Caco-2 (cell line): ENCODE measurements around the gene SPATA24. TPM values are rescaled to one million over a fixed set of nuclear protein-coding genes. Genes with fewer than 3 reads are reported as not detected.
"Not testable (repeated sequence)": the region's sequence is repeated elsewhere in the genome, so short reads cannot be mapped to it uniquely, and the experiment has no call there.

Source experiments
- BruUV-seq: library from RNA; stranded (reverse); fragments of 400-500 nt; replicated peaks from 2 replicates; lab custom pipeline; 2021; lab: Mats Ljungman, UMichigan
- CTCF ChIA-PET: fragments of 300-600 bp; sonication (Branson Sonifier 250); formaldehyde crosslinking; loops from one replicate; lab custom pipeline; 2022; ENCODE audit warnings: antibody characterized with exemption; lab: Charles Lee
- POLR2A ChIA-PET: fragments of 300-600 bp; sonication (Branson Sonifier 250); formaldehyde crosslinking; loops from one replicate; lab custom pipeline; 2022; ENCODE audit warnings: antibody characterized with exemption; lab: Charles Lee
- DNase-seq, 2 experiments: peaks; one replicate each; pipeline versions ENCODE4 v3.0.0 to v3.0.0-alpha.2; 2020 to 2022
- H3K27me3 ChIP-seq: replicated peaks from 2 replicates; pipeline ENCODE4 v1.6.0; 2011; ENCODE audit warnings: low read length; ENCODE audit not compliant: control insufficient read depth, insufficient read depth
- H3K36me3 ChIP-seq: 2 replicates; pipeline ENCODE4 v1.5.1; 2011; ENCODE audit warnings: low read length; ENCODE audit not compliant: control insufficient read depth, insufficient read depth
- H3K4me1 ChIP-seq: fragments of 250-450 bp; sonication (Bioruptor Pico); 2 replicates; pipeline ENCODE4 v1.5.1; 2020; ENCODE audit warnings: mild to moderate bottlenecking
- H3K4me3 ChIP-seq: 2 replicates; pipeline ENCODE4 v1.5.1; 2011; ENCODE audit warnings: low read depth, mild to moderate bottlenecking, control low read depth, low read length
- H3K9me3 ChIP-seq: fragments of 250-450 bp; sonication (Bioruptor Pico); 2 replicates; pipeline ENCODE4 v1.5.1; 2020; ENCODE audit warnings: mild to moderate bottlenecking, moderate library complexity
- H3K27ac Mint-ChIP-seq: one replicate; pipeline ENCODE4 v1.8.0; 2022; ENCODE audit warnings: mixed read lengths; ENCODE audit not compliant: unreplicated experiment
- H3K27me3 Mint-ChIP-seq: one replicate; pipeline ENCODE4 v1.8.0; 2022; ENCODE audit warnings: mixed read lengths; ENCODE audit not compliant: insufficient read depth, unreplicated experiment
- H3K36me3 Mint-ChIP-seq: one replicate; pipeline ENCODE4 v1.8.0; 2022; ENCODE audit warnings: mild to moderate bottlenecking, mixed read lengths; ENCODE audit not compliant: insufficient read depth, unreplicated experiment
- H3K4me1 Mint-ChIP-seq: one replicate; pipeline ENCODE4 v1.8.0; 2022; ENCODE audit warnings: low read depth, mixed read lengths; ENCODE audit not compliant: unreplicated experiment
- H3K4me3 Mint-ChIP-seq: one replicate; pipeline ENCODE4 v1.8.0; 2022; ENCODE audit warnings: mild to moderate bottlenecking, moderate library complexity, mixed read lengths; ENCODE audit not compliant: unreplicated experiment
- H3K9me3 Mint-ChIP-seq: one replicate; pipeline ENCODE4 v1.8.0; 2022; ENCODE audit warnings: mixed read lengths; ENCODE audit not compliant: unreplicated experiment
- intact Hi-C: fragments of 100-400 bp; cut with micrococcal nuclease; formaldehyde crosslinking; loops from one replicate; pipeline ENCODE4 v1.10.0; 2022; ENCODE audit not compliant: unreplicated experiment
- total RNA-seq: library from RNA; stranded (reverse); gene quantifications from 2 replicates; pipeline ENCODE4 v1.2.3, GENCODE V29; 2022
- TF ChIP-seq, protein P1 (sequence below), 2 experiments: fragments of 200-600 bp in 1 of 2; IDR thresholded peaks; 1 replicate in 1 of 2; 2 replicates in 1 of 2; pipeline versions ENCODE4 v1.5.1 to v1.8.0; 2011 to 2022; ENCODE audit warnings: antibody characterized with exemption in 1 of 2, control low read depth in 1 of 2, inconsistent platforms in 1 of 2, low read depth in 1 of 2, low read length in 1 of 2, mild to moderate bottlenecking in 1 of 2, moderate library complexity in 1 of 2; ENCODE audit not compliant: insufficient read depth in 1 of 2, severe bottlenecking in 1 of 2, unreplicated experiment in 1 of 2

The SPATA24 gene
- total RNA-seq, 1 experiment from 2014 or later = 10.1 TPM

DNA sequence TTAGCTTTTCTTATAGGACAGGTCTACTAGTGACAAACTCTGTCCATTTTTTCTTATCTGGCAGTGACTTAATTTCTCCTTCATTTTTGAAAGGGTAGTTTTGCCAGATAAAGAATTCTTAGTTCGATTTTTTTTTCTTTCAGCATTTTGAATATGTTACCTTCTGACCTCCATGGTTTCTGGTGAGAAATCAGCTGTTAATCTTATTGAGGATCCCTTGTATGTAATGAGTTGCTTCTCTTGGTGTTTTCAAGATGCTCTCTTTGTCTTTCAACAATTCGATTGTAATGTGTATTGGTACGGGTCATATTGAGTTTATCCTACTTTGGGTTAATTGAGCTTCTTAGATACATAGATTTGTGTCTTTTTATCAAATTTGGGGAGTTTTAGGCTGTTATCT lies 49.7 kb downstream of the SPATA24 start:
- peaks cover 34% of the 10 kb centered on the region for H3K36me3 Mint-ChIP-seq
- no peaks in the 10 kb centered on the region for H3K27me3 Mint-ChIP-seq
- H3K4me1 ChIP-seq = no peaks in the 10 kb centered on the region
- DNase-seq = no peak
- H3K9me3 Mint-ChIP-seq = peaks cover 11% of the 10 kb centered on the region
- CTCF ChIA-PET = interaction anchor here (0.6 kb wide), 1 partner anchor 14 kb away, joined by 3 read pairs; no protein-coding TSS in a partner anchor
- H3K9me3 ChIP-seq = 0 out of 2 replicates have a peak, but pooled peaks cover 3% of the 10 kb centered on the region
- TF ChIP-seq, protein P1, sequence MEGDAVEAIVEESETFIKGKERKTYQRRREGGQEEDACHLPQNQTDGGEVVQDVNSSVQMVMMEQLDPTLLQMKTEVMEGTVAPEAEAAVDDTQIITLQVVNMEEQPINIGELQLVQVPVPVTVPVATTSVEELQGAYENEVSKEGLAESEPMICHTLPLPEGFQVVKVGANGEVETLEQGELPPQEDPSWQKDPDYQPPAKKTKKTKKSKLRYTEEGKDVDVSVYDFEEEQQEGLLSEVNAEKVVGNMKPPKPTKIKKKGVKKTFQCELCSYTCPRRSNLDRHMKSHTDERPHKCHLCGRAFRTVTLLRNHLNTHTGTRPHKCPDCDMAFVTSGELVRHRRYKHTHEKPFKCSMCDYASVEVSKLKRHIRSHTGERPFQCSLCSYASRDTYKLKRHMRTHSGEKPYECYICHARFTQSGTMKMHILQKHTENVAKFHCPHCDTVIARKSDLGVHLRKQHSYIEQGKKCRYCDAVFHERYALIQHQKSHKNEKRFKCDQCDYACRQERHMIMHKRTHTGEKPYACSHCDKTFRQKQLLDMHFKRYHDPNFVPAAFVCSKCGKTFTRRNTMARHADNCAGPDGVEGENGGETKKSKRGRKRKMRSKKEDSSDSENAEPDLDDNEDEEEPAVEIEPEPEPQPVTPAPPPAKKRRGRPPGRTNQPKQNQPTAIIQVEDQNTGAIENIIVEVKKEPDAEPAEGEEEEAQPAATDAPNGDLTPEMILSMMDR (IDR thresholded peaks at IDR 0.05; ENCODE audit: insufficient read depth in 1 of 2, low read depth in 1 of 2, low read length in 1 of 2, severe bottlenecking in 1 of 2, unreplicated experiment in 1 of 2) = no peak
- intact Hi-C loops = no loop called here
- H3K4me1 Mint-ChIP-seq = no peaks in the 10 kb centered on the region
- no peaks in the 10 kb centered on the region for H3K27me3 ChIP-seq
- no peak overlapping the region for H3K4me3 Mint-ChIP-seq
- H3K36me3 ChIP-seq = no peaks in the 10 kb centered on the region; the same call in 1 of the 2 replicates
- H3K27ac Mint-ChIP-seq = no peak overlapping the region
- no peak overlapping the region for H3K4me3 ChIP-seq
- POLR2A ChIA-PET = no interaction called here
- no TSS peak for BruUV-seq

- H3K4me1 ChIP-seq, H3K4me1 Mint-ChIP-seq, H3K27me3 Mint-ChIP-seq, intact Hi-C loops, BruUV-seq, H3K9me3 ChIP-seq, H3K36me3 ChIP-seq, H3K27ac Mint-ChIP-seq, H3K27me3 ChIP-seq, H3K4me3 ChIP-seq, DNase-seq, H3K9me3 Mint-ChIP-seq, H3K4me3 Mint-ChIP-seq: not testable (repeated sequence)
- ChIA-PET POLR2A (interaction anchor here (0.6 kb wide), 1 partner anchor 92 kb away, joined by 3 read pairs; the partner anchor contains the start of gene DNAJC18), CTCF (interaction anchor here (0.6 kb wide), 1 partner anchor 66 kb away, joined by 4 read pairs; no protein-coding TSS in a partner anchor)
- H3K36me3 Mint-ChIP-seq = peaks cover 51% of the 10 kb centered on the region
Measured at GRCh38 chr5:139347863-139348262, 56.0 kb downstream of the SPATA24 start.

Other genes with a start within 250 kb of the SPATA24 start
- gene SIL1, start 205.7 kb downstream of the SPATA24 start, total RNA-seq = 29.7 and 31.5 TPM in 2 replicates
- 194 and 200 TPM in 2 replicates for gene MATR3, start 110.3 kb downstream of the SPATA24 start, total RNA-seq
- 73.6 and 83.6 TPM in 2 replicates for gene PAIP2, start 62.2 kb downstream of the SPATA24 start, total RNA-seq
- gene SLC23A1, start 20.8 kb downstream of the SPATA24 start, total RNA-seq = 20.4 and 24.0 TPM in 2 replicates
- not detected in 2 replicates for gene MZB1, start 14.2 kb downstream of the SPATA24 start, total RNA-seq
- 2.7 and 2.9 TPM in 2 replicates for gene PROB1, start 9.0 kb downstream of the SPATA24 start, total RNA-seq
- gene DNAJC18, start 35.4 kb upstream of the SPATA24 start, total RNA-seq = 12.5 and 14.1 TPM in 2 replicates
- gene ECSCR, start 58.7 kb upstream of the SPATA24 start, total RNA-seq = not detected in 2 replicates
- not detected in 2 replicates for gene SMIM33, start 66.9 kb upstream of the SPATA24 start, total RNA-seq
- not detected in 2 replicates for gene STING1, start 78.7 kb upstream of the SPATA24 start, total RNA-seq
- gene UBE2D2, start 157.2 kb upstream of the SPATA24 start, total RNA-seq = 192 and 193 TPM in 2 replicates
- gene CXXC5, start 244.3 kb upstream of the SPATA24 start, total RNA-seq = 79.5 and 92.3 TPM in 2 replicates